22Rv1 (cell line): Measurements from ENCODE around the gene GPD1.

ENCODE experiments used
- H3K27ac ChIP-seq: fragments of 450-650 bp; 2 replicates; pipeline ENCODE4 v1.5.1; 2017
- ZFX ChIP-seq: fragments of 450-650 bp; IDR thresholded peaks from 2 replicates; pipeline ENCODE4 v1.6.1; 2017; ENCODE audit warnings: antibody characterized with exemption, borderline replicate concordance
- TF ChIP-seq, protein P1 (sequence below): fragments of 450-650 bp; IDR thresholded peaks from 2 replicates; pipeline ENCODE4 v1.5.1; 2017; ENCODE audit warnings: mild to moderate bottlenecking

The GPD1 gene

DNA sequence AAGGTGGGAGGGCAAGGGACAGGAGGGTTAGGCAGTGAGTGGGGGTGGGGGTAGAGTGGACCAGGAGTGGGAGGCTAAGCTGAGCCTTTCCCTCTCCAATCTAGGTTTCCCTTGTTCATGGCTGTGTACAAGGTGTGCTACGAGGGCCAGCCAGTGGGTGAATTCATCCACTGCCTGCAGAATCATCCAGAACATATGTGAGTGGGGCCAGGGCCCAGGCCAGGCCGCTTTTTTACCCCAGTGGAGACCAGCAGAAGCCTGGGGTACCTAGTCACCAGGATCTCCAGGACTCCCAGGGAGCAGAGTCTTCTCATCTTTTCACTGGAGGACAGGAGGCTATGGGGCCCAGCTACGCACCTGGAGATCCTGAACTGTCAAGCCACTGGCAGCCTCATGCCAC, 5.5 kb downstream of the GPD1 start:
- TF ChIP-seq, protein P1, sequence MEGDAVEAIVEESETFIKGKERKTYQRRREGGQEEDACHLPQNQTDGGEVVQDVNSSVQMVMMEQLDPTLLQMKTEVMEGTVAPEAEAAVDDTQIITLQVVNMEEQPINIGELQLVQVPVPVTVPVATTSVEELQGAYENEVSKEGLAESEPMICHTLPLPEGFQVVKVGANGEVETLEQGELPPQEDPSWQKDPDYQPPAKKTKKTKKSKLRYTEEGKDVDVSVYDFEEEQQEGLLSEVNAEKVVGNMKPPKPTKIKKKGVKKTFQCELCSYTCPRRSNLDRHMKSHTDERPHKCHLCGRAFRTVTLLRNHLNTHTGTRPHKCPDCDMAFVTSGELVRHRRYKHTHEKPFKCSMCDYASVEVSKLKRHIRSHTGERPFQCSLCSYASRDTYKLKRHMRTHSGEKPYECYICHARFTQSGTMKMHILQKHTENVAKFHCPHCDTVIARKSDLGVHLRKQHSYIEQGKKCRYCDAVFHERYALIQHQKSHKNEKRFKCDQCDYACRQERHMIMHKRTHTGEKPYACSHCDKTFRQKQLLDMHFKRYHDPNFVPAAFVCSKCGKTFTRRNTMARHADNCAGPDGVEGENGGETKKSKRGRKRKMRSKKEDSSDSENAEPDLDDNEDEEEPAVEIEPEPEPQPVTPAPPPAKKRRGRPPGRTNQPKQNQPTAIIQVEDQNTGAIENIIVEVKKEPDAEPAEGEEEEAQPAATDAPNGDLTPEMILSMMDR: no peak
- no peak for TF ChIP-seq ZFX
- no peak overlapping the region for H3K27ac ChIP-seq

DNA sequence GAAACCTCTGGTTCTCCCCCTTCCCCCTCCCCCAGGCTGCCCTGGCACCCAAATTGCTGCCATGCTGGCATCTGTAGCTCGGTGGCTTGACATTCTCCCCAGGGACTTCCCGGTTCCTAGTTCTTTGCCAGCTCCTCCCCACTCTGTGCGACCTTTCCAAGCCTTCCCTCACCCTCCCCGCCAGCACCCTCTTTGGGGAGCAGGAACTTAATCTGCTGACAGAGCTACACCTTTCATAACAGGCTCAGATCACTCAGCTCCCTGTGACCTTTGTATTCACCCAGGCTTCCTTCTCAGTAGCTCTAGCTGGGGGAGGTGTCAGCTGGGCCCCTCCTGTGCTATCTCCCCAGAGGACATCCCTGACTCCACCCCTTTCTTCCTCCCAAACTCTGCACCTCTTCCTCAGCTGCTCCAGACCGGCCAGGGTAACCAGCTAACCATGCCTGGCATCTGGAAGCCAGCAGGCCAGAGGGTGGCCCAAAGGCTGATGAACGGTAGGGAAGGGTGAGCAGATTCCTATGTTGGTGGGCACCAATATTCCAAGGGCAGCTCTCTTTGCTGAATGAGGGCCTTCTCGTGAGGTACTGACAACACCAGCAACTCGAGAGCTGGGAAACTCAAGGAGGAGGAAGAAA, 6.4 kb downstream of the GPD1 start:
- peak overlapping the region; percentile 49 for H3K27ac ChIP-seq
- TF ChIP-seq ZFX: no peak
- TF ChIP-seq, protein P1: no peak

DNA sequence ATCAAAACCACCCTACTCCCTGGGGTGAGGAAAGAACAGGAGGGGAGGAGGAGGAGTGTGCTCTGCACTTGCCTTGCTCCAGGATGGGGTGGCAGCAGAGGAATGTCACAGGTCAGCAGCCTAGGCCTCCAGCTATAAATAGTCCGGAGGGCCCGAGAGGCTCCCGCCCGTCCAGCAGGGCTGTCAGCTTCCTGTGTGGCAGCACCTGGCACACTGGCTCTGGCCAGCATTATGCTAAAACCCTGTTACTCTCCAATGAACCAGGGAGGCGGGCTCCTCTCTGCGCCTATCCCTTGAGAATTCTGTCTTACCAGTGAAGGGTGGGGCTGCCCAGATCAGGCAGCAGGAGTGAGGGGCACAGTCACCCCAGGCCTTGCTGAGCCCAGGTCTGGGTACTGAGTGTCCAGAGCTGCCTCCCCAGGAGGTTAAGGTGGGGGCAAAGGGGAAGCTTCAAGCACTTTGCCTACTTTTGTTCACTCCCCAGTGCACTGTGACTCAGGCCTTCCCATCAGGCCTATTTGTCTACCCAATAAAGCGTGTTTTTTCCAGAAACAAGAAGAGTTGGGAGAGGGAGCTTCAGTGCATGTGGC, 7.0 kb downstream of the GPD1 start:
- peak overlapping the region; percentile 49 for H3K27ac ChIP-seq

DNA sequence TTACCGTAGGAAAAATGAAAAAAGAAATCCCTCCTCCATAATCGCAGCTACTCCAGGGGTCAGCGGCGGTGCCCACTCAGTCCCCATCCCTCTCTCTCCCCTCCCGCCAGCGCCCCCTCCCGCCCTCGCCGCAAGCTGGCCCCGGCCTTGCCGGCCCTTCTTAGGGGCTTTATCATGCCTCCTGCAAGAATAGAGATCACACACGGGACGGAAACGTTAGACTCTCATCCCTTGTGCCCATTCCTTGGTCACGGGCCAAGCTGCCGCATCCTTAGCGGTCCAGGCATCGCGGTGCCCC, 7.5 kb downstream of the GPD1 start:
- H3K27ac ChIP-seq: peak overlapping the region; percentile 49
- TF ChIP-seq, protein P1: no peak
- TF ChIP-seq ZFX: no peak

More for the DNA sequence above, 7.0 kb downstream of the GPD1 start:
- TF ChIP-seq, protein P1: no peak
- no peak for TF ChIP-seq ZFX

DNA sequence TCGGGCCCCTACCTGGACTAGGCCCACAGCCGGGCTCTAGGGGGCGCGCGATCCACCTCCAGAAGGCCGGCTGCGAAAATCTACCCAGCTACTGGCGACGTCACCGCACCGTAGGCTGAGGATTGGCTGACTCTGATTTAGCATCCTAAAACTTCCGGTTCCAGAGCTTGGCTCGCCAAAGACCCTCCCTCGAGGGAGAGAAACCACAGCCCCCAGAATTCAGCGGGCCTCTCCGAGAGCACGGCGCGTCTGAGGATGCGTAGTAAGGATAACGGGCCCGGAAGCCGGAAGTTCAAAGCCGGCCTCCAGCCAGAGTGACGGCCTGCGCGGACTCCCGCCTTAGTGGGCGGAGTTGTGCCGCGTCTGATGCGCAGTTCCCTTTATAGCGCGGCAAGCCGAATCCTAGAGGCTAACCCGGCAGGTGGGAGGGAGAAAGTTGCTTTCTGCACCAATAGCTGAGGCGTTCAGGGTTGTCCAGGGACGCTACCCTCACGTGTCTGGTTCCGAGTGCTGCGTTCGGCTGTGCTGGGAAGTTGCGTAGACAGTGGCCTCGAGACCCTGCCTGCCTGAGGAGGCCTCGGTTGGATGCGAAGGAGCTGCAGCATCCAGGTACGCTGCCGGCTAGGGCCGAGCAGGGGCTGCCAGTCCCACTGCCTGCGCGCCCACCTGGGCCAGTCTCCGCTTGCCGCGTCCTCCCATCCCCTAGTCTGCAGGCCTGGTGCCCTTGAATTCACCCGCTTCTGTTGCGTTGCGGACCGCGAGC, 8.1 kb downstream of the GPD1 start, which contains the start of gene COX14:
COX14 (plus strand) TSS at position 544 of the 763 bp plus-strand sequence. CDS start 7,808 bp downstream, outside the sequence.
- TF ChIP-seq, protein P1: peak; percentile 100
- TF ChIP-seq ZFX: no peak
- peak within 1 kb of the TSS; percentile 87 for H3K27ac ChIP-seq

DNA sequence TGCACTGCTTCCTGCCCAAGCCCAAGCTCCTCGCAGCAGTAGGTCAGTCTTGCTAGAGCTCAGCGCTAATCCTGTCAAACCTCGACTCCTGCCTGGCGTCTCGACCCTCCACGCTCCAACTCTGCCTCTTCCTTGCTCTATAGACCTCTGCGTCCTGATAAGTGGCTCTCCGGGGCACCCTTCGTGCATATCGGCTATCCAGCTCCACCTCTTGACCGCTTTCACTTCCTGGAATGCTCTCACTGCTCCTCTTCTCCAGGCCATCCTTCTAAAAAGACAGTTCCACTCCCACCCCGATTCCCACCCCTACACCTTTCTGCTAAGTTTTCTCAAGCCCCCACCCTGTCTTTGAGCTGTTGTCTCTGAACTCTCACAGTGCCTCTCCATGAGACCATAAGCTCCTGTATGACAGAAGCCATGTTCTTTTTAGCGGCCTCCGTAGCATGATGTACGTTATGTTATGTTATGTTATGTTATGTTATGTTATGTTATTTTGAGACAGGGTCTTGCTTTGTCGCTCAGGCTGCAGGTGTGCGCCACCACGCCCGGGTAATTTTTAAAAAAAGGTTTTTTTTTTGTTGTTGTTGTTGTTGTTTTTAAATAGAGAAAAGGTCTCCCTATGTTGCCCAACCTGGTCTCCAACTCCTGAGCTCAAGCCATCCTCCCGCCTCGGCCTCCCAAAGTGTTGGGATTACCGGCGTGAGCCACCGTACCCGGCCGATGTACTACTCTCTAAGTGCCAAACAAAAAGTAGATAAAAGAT, 8.8 kb downstream of the GPD1 start:
- TF ChIP-seq ZFX: no peak
- TF ChIP-seq, protein P1: no peak
- peak overlapping the region; percentile 87 for H3K27ac ChIP-seq
